Heart left ventricle (tissue), 13 donors: ENCODE results near the gene RAB27B.

Experiments
- POLR2A ChIP-seq, 2 donors: fragments of 450-650 bp; IDR thresholded peaks; one replicate each; pipeline ENCODE4 v1.6.1; 2017; ENCODE audit warnings: antibody characterized with exemption in 2 of 2, mild to moderate bottlenecking in 2 of 2, moderate library complexity in 2 of 2
- TF ChIP-seq, protein P1 (sequence below), 12 donors: fragments of 200-600 bp; sonication (generic) in 4 of 12; IDR thresholded peaks; one replicate each; pipeline versions ENCODE4 v1.5.0 to v1.8.0; 2018 to 2022; ENCODE audit warnings: antibody characterized with exemption in 12 of 12, mild to moderate bottlenecking in 5 of 12
- donor health status: ischemic (EF 13 %, LVEDD 7.1; RV severe dilation, severe dysfunction).
- donor health status: DM: no; HTN: yes; CAD: no.
- donor health status: DM: no; HTN: no; CAD: no.
- donor health status: ischemic (EF 25% LVEDD 6.9; RV normal size, moderate dysfunction).
- donor health status: ischemic (EF 25% LVEDD 5.7; RV mildly dilated, moderate dysfunction).
- donor health status: ischemic (EF 35%, LVEDD 5.7; RV mildly dilated, moderate dysfunction).
- donor health status: nonischemic (EF 11% LVEDD 7.7; RV severe dilation, severe dysfunction).
- donor health status: DM: yes; HTN: yes; CAD: no.
- donor health status: PGD.
- donor health status: ischemic (EF 29% LVEDD 5.4; RV normal size, mild dysfunction).
- donor health status: nonischemic (EF 23%, LVEDD 6.1; RV moderate dilation, normal function).

DNA sequence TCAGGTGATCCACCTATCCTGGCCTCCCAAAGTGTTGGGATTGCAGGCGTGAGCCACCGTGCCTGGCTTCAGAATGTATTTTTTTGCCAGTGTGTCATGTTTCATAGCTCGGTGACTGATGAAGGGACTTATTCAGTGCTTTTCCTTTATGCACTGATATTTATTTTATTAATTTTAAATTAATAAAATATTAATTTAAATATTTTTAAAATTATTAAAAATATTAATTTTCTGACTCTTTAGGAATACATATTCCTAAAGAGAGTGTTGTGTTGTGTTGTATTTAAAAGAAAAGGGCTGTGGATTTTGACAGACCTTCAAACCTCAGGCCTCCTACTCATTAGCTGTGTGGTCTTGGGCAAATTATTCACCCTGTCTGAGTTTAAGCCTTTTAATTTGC is 22.3 kb downstream of the RAB27B start:
- no peak for TF ChIP-seq POLR2A (IDR thresholded peaks at IDR 0.05)
- TF ChIP-seq, protein P1, sequence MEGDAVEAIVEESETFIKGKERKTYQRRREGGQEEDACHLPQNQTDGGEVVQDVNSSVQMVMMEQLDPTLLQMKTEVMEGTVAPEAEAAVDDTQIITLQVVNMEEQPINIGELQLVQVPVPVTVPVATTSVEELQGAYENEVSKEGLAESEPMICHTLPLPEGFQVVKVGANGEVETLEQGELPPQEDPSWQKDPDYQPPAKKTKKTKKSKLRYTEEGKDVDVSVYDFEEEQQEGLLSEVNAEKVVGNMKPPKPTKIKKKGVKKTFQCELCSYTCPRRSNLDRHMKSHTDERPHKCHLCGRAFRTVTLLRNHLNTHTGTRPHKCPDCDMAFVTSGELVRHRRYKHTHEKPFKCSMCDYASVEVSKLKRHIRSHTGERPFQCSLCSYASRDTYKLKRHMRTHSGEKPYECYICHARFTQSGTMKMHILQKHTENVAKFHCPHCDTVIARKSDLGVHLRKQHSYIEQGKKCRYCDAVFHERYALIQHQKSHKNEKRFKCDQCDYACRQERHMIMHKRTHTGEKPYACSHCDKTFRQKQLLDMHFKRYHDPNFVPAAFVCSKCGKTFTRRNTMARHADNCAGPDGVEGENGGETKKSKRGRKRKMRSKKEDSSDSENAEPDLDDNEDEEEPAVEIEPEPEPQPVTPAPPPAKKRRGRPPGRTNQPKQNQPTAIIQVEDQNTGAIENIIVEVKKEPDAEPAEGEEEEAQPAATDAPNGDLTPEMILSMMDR (IDR thresholded peaks at IDR 0.05) = no peak
